Uterus (tissue), 2 donors: ENCODE measurements around the gene TMEM14A.

Source experiments
- CTCF ChIP-seq, 4 experiments: fragments of 200-600 bp in 2 of 4; fragments of 450-650 bp in 2 of 4; sonication (generic) in 2 of 4; IDR thresholded peaks; one replicate each; pipeline ENCODE4 v1.5.1; 2016 to 2019; ENCODE audit warnings: antibody characterized with exemption in 4 of 4, mild to moderate bottlenecking in 2 of 4, moderate library complexity in 1 of 4
- POLR2A ChIP-seq, 2 donors: fragments of 450-650 bp; IDR thresholded peaks; one replicate each; pipeline ENCODE4 v1.6.1; 2016; ENCODE audit warnings: antibody characterized with exemption in 2 of 2, mild to moderate bottlenecking in 1 of 2, moderate library complexity in 1 of 2

GRCh38 chr6:52657870-52658269 lies 13.0 kb upstream of the TMEM14A start:
- TF ChIP-seq POLR2A (IDR thresholded peaks at IDR 0.05) = no peak
- no peak for TF ChIP-seq CTCF (IDR thresholded peaks at IDR 0.05)
